Breast epithelium (tissue), 3 donors: Measurements from ENCODE around the gene SEC14L1.

Experiments used
- POLR2AphosphoS5 ChIP-seq, 3 donors: sonication (generic); formaldehyde crosslinking; IDR thresholded peaks; one replicate each; pipeline ENCODE4 v1.6.1; 2017; ENCODE audit warnings: antibody characterized with exemption in 3 of 3
- TF ChIP-seq, protein P1 (sequence below), 3 donors: fragments of 450-650 bp; IDR thresholded peaks; one replicate each; pipeline ENCODE4 v1.5.1; 2016 to 2017; ENCODE audit warnings: antibody characterized with exemption in 3 of 3, mild to moderate bottlenecking in 3 of 3, moderate library complexity in 3 of 3

DNA sequence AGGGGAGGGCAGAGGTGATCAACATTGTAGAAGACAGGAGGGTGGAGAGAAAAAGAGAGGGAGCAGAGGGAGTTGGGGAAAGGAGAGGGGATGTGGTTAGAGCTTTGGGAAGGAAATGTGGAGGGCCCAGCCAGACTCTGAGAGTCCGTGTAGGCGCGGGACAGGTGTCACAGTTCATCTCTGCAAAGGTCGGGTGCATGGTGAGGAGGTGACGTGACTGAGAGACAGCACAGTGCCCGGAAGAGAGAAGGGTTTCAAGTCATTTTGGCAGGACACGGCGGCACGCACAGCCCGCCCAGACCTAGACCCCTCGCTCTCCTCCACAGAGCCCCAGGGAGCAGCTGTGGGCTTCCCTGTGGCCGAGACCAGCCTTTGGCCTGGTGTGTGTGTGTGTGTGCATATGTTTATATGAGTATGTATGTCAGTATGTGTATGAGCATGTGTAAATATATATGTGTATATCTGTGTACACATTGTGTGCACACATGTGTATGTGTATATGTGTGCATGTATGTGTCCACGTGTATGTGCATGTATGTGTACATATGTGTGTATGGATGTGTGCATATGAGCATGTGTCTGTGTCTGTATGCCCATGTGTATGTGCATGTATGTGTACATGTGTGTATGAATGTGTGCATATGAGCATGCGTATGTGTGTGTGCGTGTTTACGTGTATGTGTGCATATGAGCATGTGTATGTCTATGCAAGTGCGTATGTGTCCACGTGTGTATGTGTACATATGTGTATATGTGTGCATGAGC lies 104.6 kb downstream of the SEC14L1 start:
- TF ChIP-seq, protein P1, sequence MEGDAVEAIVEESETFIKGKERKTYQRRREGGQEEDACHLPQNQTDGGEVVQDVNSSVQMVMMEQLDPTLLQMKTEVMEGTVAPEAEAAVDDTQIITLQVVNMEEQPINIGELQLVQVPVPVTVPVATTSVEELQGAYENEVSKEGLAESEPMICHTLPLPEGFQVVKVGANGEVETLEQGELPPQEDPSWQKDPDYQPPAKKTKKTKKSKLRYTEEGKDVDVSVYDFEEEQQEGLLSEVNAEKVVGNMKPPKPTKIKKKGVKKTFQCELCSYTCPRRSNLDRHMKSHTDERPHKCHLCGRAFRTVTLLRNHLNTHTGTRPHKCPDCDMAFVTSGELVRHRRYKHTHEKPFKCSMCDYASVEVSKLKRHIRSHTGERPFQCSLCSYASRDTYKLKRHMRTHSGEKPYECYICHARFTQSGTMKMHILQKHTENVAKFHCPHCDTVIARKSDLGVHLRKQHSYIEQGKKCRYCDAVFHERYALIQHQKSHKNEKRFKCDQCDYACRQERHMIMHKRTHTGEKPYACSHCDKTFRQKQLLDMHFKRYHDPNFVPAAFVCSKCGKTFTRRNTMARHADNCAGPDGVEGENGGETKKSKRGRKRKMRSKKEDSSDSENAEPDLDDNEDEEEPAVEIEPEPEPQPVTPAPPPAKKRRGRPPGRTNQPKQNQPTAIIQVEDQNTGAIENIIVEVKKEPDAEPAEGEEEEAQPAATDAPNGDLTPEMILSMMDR (IDR thresholded peaks at IDR 0.05) = no peak
- TF ChIP-seq POLR2AphosphoS5 (IDR thresholded peaks at IDR 0.05) = no peak
